A549 (cell line): Measurements from ENCODE around the gene RPS10. TPM values are rescaled to one million over a fixed set of nuclear protein-coding genes. Genes with fewer than 3 reads are reported as not detected.
A peak's percentile ranks its signal among the peaks of the same experiment; 100 is the strongest.

Experiments
- ATAC-seq, 2 experiments: fragments of 200-7000 bp in 1 of 2; fragments of >200 bp in 1 of 2; cut with Nextera tagmentation in 1 of 2; cut with Tn5 transposase in 1 of 2; 3 replicates each; pipeline versions ENCODE4 v1.8.0 to v1.9.1; 2018 to 2020; ENCODE audit warnings: mild to moderate bottlenecking in 1 of 2, moderate library complexity in 1 of 2
- CTCF ChIA-PET: fragments of 300-600 bp; sonication (Branson Sonifier 250); formaldehyde crosslinking; extraction: SDS; loops from one replicate; lab custom pipeline; 2021; ENCODE audit warnings: antibody characterized with exemption, inconsistent platforms; lab: Yijun Ruan, JAX
- POLR2A ChIA-PET: fragments of 350-600 bp; formaldehyde crosslinking; extraction: SDS; loops from one replicate; lab custom pipeline; 2021; ENCODE audit warnings: antibody characterized with exemption, inconsistent platforms; lab: Yijun Ruan, JAX
- DNase-seq, 2 experiments: peaks; one replicate each; pipeline versions ENCODE4 v3.0.0 to v3.0.0-alpha.2; 2011 to 2016; ENCODE audit warnings: low read depth in 1 of 2, low spot score in 1 of 2
- FAIRE-seq: peaks from 2 replicates; lab custom pipeline; 2011; peaks lifted over from hg19 to GRCh38; lab: Jason Lieb, UNC
- H3K27ac ChIP-seq, 2 experiments: fragments of >200 bp; sonication (Bioruptor Twin); formaldehyde crosslinking; 3 replicates each; pipeline ENCODE4 v1.5.1; 2016 to 2017
- H3K4me1 ChIP-seq: fragments of >200 bp; sonication (Bioruptor Twin); formaldehyde crosslinking; 3 replicates; pipeline ENCODE4 v1.6.1; 2016
- H3K4me2 ChIP-seq: fragments of >200 bp; sonication (Bioruptor Twin); formaldehyde crosslinking; 3 replicates; pipeline ENCODE4 v1.6.1; 2016
- H3K4me3 ChIP-seq: fragments of >200 bp; sonication (Bioruptor Twin); formaldehyde crosslinking; 3 replicates; pipeline ENCODE4 v1.5.1; 2016
- H3K9me3 ChIP-seq: fragments of >200 bp; sonication (Bioruptor Twin); formaldehyde crosslinking; 3 replicates; pipeline ENCODE4 v1.6.1; 2016
- BCL3 ChIP-seq: fragments of >200 bp; sonication (Bioruptor Twin); formaldehyde crosslinking; IDR thresholded peaks from 3 replicates; pipeline ENCODE4 v1.6.1; 2016
- CTCF ChIP-seq: fragments of >200 bp; sonication (Bioruptor Twin); formaldehyde crosslinking; IDR thresholded peaks from 3 replicates; pipeline ENCODE4 v1.5.1; 2016
- E2F6 ChIP-seq: IDR thresholded peaks from 2 replicates; pipeline ENCODE4 v1.6.1; 2012; ENCODE audit warnings: low read depth, borderline replicate concordance
- EHMT2 ChIP-seq: fragments of 200-600 bp; sonication (generic); IDR thresholded peaks from 2 replicates; pipeline ENCODE4 v1.6.1; 2016; ENCODE audit warnings: antibody characterized with exemption, low read depth, mild to moderate bottlenecking, moderate library complexity
- ESRRA ChIP-seq: fragments of 150-350 bp; IDR thresholded peaks from 2 replicates; pipeline ENCODE4 v1.6.1; 2014; ENCODE audit warnings: mild to moderate bottlenecking, low read length, borderline replicate concordance
- FOSB ChIP-seq: fragments of 250-450 bp; sonication (Bioruptor Pico); IDR thresholded peaks from 2 replicates; pipeline ENCODE4 v1.5.0; 2020; ENCODE audit warnings: mild to moderate bottlenecking, moderate library complexity
- HOXB13 ChIP-seq: fragments of 250-450 bp; sonication (Bioruptor Pico); IDR thresholded peaks from 2 replicates; pipeline ENCODE4 v1.5.0; 2020; ENCODE audit warnings: low read depth, mild to moderate bottlenecking, moderate library complexity
- HOXB5 ChIP-seq: fragments of 250-450 bp; sonication (Bioruptor Pico); IDR thresholded peaks from 2 replicates; pipeline ENCODE4 v1.5.0; 2020; ENCODE audit warnings: mild to moderate bottlenecking, moderate library complexity
- JUN ChIP-seq, 2 experiments: fragments of >200 bp; sonication (Bioruptor Twin); formaldehyde crosslinking; IDR thresholded peaks; 2 replicates in 1 of 2; 3 replicates in 1 of 2; pipeline ENCODE4 v1.6.1; 2016 to 2017
- PBX3 ChIP-seq: IDR thresholded peaks from 2 replicates; pipeline ENCODE4 v1.6.1; 2012
- PHF8 ChIP-seq: fragments of 200-600 bp; sonication (generic); IDR thresholded peaks from 2 replicates; pipeline ENCODE4 v1.6.1; 2016; ENCODE audit warnings: low read depth, mild to moderate bottlenecking, antibody characterized with exemption, moderate library complexity, borderline replicate concordance
- POLR2AphosphoS2 ChIP-seq: conservative IDR thresholded peaks from 2 replicates; pipeline ENCODE4 v1.6.1; 2012; ENCODE audit warnings: low read length, improper control_type of control experiment, inconsistent platforms
- RAD21 ChIP-seq, 2 experiments: fragments of >200 bp in 1 of 2; sonication (Bioruptor Twin) in 1 of 2; formaldehyde crosslinking in 1 of 2; IDR thresholded peaks in 1 of 2; conservative IDR thresholded peaks in 1 of 2; 2 replicates in 1 of 2; 3 replicates in 1 of 2; pipeline ENCODE4 v1.6.1; 2012 to 2018; ENCODE audit warnings: inconsistent platforms in 1 of 2
- RARB ChIP-seq: fragments of 250-450 bp; sonication (Bioruptor Pico); IDR thresholded peaks from 2 replicates; pipeline ENCODE4 v1.8.0; 2021; ENCODE audit warnings: mild to moderate bottlenecking, moderate library complexity
- RCOR1 ChIP-seq: fragments of 150-350 bp; IDR thresholded peaks from 2 replicates; pipeline ENCODE4 v1.6.1; 2014; ENCODE audit warnings: antibody characterized with exemption, low read length, low read depth
- RNF2 ChIP-seq: fragments of 200-600 bp; sonication (generic); IDR thresholded peaks from 2 replicates; pipeline ENCODE4 v1.6.1; 2016; ENCODE audit warnings: low read depth, mild to moderate bottlenecking, antibody characterized with exemption, moderate library complexity, borderline replicate concordance
- SMC3 ChIP-seq: fragments of >200 bp; sonication (Bioruptor Twin); formaldehyde crosslinking; IDR thresholded peaks from 3 replicates; pipeline ENCODE4 v1.6.1; 2018; ENCODE audit warnings: inconsistent platforms
- TFCP2L1 ChIP-seq: fragments of 250-450 bp; sonication (Bioruptor Pico); IDR thresholded peaks from 2 replicates; pipeline ENCODE4 v1.5.0; 2021; ENCODE audit warnings: mild to moderate bottlenecking
- ZFP36 ChIP-seq: fragments of 450-650 bp; IDR thresholded peaks from 2 replicates; pipeline ENCODE4 v1.6.1; 2014; ENCODE audit warnings: borderline replicate concordance; ENCODE audit not compliant: partially characterized antibody
- ZSCAN20 ChIP-seq: fragments of 250-450 bp; sonication (Bioruptor Pico); IDR thresholded peaks from 2 replicates; pipeline ENCODE4 v1.8.0; 2022; ENCODE audit warnings: mild to moderate bottlenecking, moderate library complexity
- WGBS: methylation state at CpG from one replicate; pipeline ENCODE4 v1.1.6; 2017; ENCODE audit errors: missing lambda C conversion rate; 5-methylcytosine and 5-hydroxymethylcytosine counted together
- polyA plus RNA-seq, 4 experiments: library from polyadenylated mRNA; depleted of rRNA in 3 of 4; stranded (reverse); fragments of >200 nt; fragmentation: RNase III in 1 of 4; extraction: RNeasy Plus Mini Kit Qiagen cat#74134 plus additional on column Dnase treatment in 1 of 4; gene quantifications; 2 replicates in 3 of 4; 3 replicates in 1 of 4; pipeline ENCODE4 v1.2.3, GENCODE V29; 2011 to 2017
- TF ChIP-seq, protein P1 (sequence below): fragments of 150-350 bp; IDR thresholded peaks from 2 replicates; pipeline ENCODE4 v1.6.1; 2014; ENCODE audit warnings: low read depth, mild to moderate bottlenecking, low read length
- TF ChIP-seq, protein P2 (sequence below): fragments of 250-450 bp; sonication (Bioruptor Pico); IDR thresholded peaks from 2 replicates; pipeline ENCODE4 v1.5.0; 2020; ENCODE audit warnings: low read depth, mild to moderate bottlenecking, moderate library complexity

RPS10 gene
- polyA plus RNA-seq, 2 of the 4 experiments (the other 2 are of a cell fraction) = 1,532 to 1,783 TPM

- no peak for FAIRE-seq
- 0% methylated on average over 6 of the region's 10 CpGs for WGBS
- H3K27ac ChIP-seq = peak overlapping the region; percentile 92 to 94
- H3K4me2 ChIP-seq = peak overlapping the region; percentile 84
- POLR2A ChIA-PET = interaction anchor here (1.5 kb wide), 1 partner anchor 201 kb away, joined by 6 read pairs; no protein-coding TSS in a partner anchor
- no peak for DNase-seq
- peaks cover 25% of the 10 kb centered on the region for H3K4me1 ChIP-seq
- H3K4me3 ChIP-seq = peak overlapping the region; percentile 97
- H3K9me3 ChIP-seq = no peaks in the 10 kb centered on the region
- CTCF ChIA-PET = interaction anchor here (1.0 to 2.4 kb wide), 2 partner anchors 10 to 181 kb away, joined by 3 to 13 read pairs; no protein-coding TSS in a partner anchor
- no peak for ATAC-seq
- TF ChIP-seq HOXB13 (no peak), JUN (IDR thresholded peaks at IDR 0.05) (no peak), RNF2 (no peak), PBX3 (no peak), POLR2AphosphoS2 (no peak), BCL3 (no peak), RCOR1 (no peak), FOSB (no peak), SMC3 (no peak), TFCP2L1 (CRISPR knock-in tag) (no peak), ZFP36 (no peak), CTCF (no peak)
- TF ChIP-seq, protein P1, sequence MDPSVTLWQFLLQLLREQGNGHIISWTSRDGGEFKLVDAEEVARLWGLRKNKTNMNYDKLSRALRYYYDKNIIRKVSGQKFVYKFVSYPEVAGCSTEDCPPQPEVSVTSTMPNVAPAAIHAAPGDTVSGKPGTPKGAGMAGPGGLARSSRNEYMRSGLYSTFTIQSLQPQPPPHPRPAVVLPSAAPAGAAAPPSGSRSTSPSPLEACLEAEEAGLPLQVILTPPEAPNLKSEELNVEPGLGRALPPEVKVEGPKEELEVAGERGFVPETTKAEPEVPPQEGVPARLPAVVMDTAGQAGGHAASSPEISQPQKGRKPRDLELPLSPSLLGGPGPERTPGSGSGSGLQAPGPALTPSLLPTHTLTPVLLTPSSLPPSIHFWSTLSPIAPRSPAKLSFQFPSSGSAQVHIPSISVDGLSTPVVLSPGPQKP = no peak
Measured at GRCh38 chr6:34425132-34425497, 754 bp downstream of the RPS10 start.

- Histone ChIP-seq H3K27ac (peak overlapping the region; percentile 92 to 94; a peak in 5 of 6 replicates), H3K4me3 (peak overlapping the region; percentile 97), H3K4me2 (peak overlapping the region; percentile 84), H3K9me3 (no peaks in the 10 kb centered on the region), H3K4me1 (peaks cover 30% of the 10 kb centered on the region)
- no peak for FAIRE-seq
- POLR2A ChIA-PET = interaction anchor here (0.6 to 0.8 kb wide), 3 partner anchors 175 to 410 kb away, joined by 3 read pairs; partner anchors contain the start of gene HMGA1
- DNase-seq = no peak
- TF ChIP-seq, protein P2, sequence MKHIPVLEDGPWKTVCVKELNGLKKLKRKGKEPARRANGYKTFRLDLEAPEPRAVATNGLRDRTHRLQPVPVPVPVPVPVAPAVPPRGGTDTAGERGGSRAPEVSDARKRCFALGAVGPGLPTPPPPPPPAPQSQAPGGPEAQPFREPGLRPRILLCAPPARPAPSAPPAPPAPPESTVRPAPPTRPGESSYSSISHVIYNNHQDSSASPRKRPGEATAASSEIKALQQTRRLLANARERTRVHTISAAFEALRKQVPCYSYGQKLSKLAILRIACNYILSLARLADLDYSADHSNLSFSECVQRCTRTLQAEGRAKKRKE (CRISPR knock-in tag) = no peak
- no peak for TF ChIP-seq E2F6
- TF ChIP-seq BCL3 = no peak
- TF ChIP-seq EHMT2 = no peak
- no peak for TF ChIP-seq RAD21 (conservative IDR thresholded peaks at IDR 0.05 in 1 of 2, IDR thresholded peaks at IDR 0.05 in 1 of 2)
- TF ChIP-seq HOXB5 (CRISPR knock-in tag) = no peak
- TF ChIP-seq ESRRA = no peak
- no peak for TF ChIP-seq PHF8
- no peak for TF ChIP-seq ZSCAN20 (CRISPR knock-in tag)
- TF ChIP-seq RCOR1 = no peak
- no peak for TF ChIP-seq RARB
- TF ChIP-seq, protein P1 = no peak
- TF ChIP-seq POLR2AphosphoS2 = no peak
- ATAC-seq = no peak
- CTCF ChIA-PET = interaction anchor here (0.6 to 2.4 kb wide), 4 partner anchors 9 to 229 kb away, joined by 3 to 13 read pairs (median 4); no protein-coding TSS in a partner anchor
- 58% methylated on average over 19 of the region's 19 CpGs for WGBS
Measured at GRCh38 chr6:34424200-34425131, 1.4 kb downstream of the RPS10 start.
